K562 (cell line): Measurements from ENCODE around the gene APLNR. TPM values are rescaled to one million over a fixed set of nuclear protein-coding genes. Genes with fewer than 3 reads are reported as not detected.

ENCODE experiments used
- C11orf30 ChIP-seq: fragments of 450-650 bp; IDR thresholded peaks from 2 replicates; pipeline ENCODE4 v1.6.1; 2016; ENCODE audit warnings: low read depth, mild to moderate bottlenecking
- EWSR1 ChIP-seq: fragments of 450-650 bp; IDR thresholded peaks from 2 replicates; pipeline ENCODE4 v1.6.1; 2018; ENCODE audit warnings: borderline replicate concordance, mild to moderate bottlenecking, low read depth, moderate library complexity; ENCODE audit not compliant: partially characterized antibody
- FUS ChIP-seq: fragments of 200-400 bp; formaldehyde crosslinking; optimal IDR thresholded peaks from 2 replicates; pipeline ENCODE3; 2017; ENCODE audit warnings: low read depth, low read length
- GATAD2B ChIP-seq: fragments of 450-650 bp; IDR thresholded peaks from 2 replicates; pipeline ENCODE4 v1.6.1; 2017; ENCODE audit warnings: mild to moderate bottlenecking, borderline replicate concordance
- GTF2E2 ChIP-seq: fragments of 200-800 bp; sonication (Bioruptor generic); IDR thresholded peaks from 2 replicates; pipeline ENCODE4 v1.6.1; 2016; ENCODE audit warnings: missing genetic modification characterization, missing compliant biosample characterization
- HDAC3 ChIP-seq: fragments of 450-650 bp; IDR thresholded peaks from 2 replicates; pipeline ENCODE4 v1.6.1; 2018; ENCODE audit warnings: borderline replicate concordance, mild to moderate bottlenecking, moderate library complexity; ENCODE audit not compliant: partially characterized antibody
- HOXB6 ChIP-seq: fragments of 250-450 bp; sonication (Bioruptor Pico); IDR thresholded peaks from 2 replicates; pipeline ENCODE4 v1.5.1; 2022; ENCODE audit warnings: mild to moderate bottlenecking, borderline replicate concordance
- NCOA4 ChIP-seq: fragments of 450-650 bp; IDR thresholded peaks from 2 replicates; pipeline ENCODE4 v1.6.1; 2018; ENCODE audit warnings: mild to moderate bottlenecking; ENCODE audit not compliant: partially characterized antibody
- NFXL1 ChIP-seq: fragments of 450-650 bp; formaldehyde crosslinking; IDR thresholded peaks from 2 replicates; pipeline ENCODE4 v1.4.0; 2021; ENCODE audit warnings: mild to moderate bottlenecking
- RCOR1 ChIP-seq, 2 experiments: IDR thresholded peaks; 2 replicates each; pipeline ENCODE4 v1.6.1; 2012; ENCODE audit warnings: low read depth in 2 of 2, low read length in 2 of 2, borderline replicate concordance in 1 of 2, improper control_type of control experiment in 1 of 2
- STAT5A ChIP-seq: IDR thresholded peaks from 2 replicates; pipeline ENCODE4 v1.6.1; 2012; ENCODE audit warnings: low read length, inconsistent platforms, borderline replicate concordance
- ZNF212 ChIP-seq: fragments of 450-650 bp; formaldehyde crosslinking; IDR thresholded peaks from 2 replicates; pipeline ENCODE4 v1.4.0; 2020; ENCODE audit warnings: mild to moderate bottlenecking
- ZNF282 ChIP-seq: sonication (generic); formaldehyde crosslinking; IDR thresholded peaks from 2 replicates; pipeline ENCODE4 v1.8.1; 2023; ENCODE audit warnings: missing genetic modification reagents
- ZNF830 ChIP-seq: fragments of 250-450 bp; sonication (Bioruptor Pico); IDR thresholded peaks from 2 replicates; pipeline ENCODE4 v1.5.0; 2021; ENCODE audit warnings: mild to moderate bottlenecking
- polyA plus RNA-seq, 8 experiments: library from polyadenylated mRNA; depleted of rRNA in 4 of 8; stranded (reverse) in 5 of 8; unstranded in 3 of 8; fragments of >200 nt; fragmentation: Nextera tagmentation in 2 of 8; fragmentation: Illumina TruSeq in 1 of 8; extraction: Ambion mirVana in 2 of 8; extraction: Trizol in 1 of 8; gene quantifications; 2 replicates each; pipeline versions ENCODE4 v1.2.1 to v1.2.3, GENCODE V29; 2011 to 2014; ENCODE audit warnings: inconsistent platforms in 1 of 8, missing spikeins in 1 of 8
- total RNA-seq, 7 experiments: library from RNA; depleted of rRNA in 6 of 7; stranded (reverse); fragments of >200 nt in 6 of 7; fragmentation: Illumina TruSeq in 2 of 7; extraction: Trizol in 2 of 7; gene quantifications; 2 replicates each; pipeline versions ENCODE4 v1.2.1 to v1.2.3, GENCODE V29; 2011 to 2021; ENCODE audit warnings: low replicate concordance in 1 of 7
- TF ChIP-seq, protein P1 (sequence below): fragments of 450-650 bp; IDR thresholded peaks from 2 replicates; pipeline ENCODE4 v1.6.1; 2016; ENCODE audit warnings: mild to moderate bottlenecking, moderate library complexity
- TF ChIP-seq, protein P2 (sequence below): fragments of 250-450 bp; sonication (Bioruptor Pico); IDR thresholded peaks from 2 replicates; pipeline ENCODE4 v1.8.0; 2022; ENCODE audit warnings: inconsistent platforms, mild to moderate bottlenecking, moderate library complexity, borderline replicate concordance

The APLNR gene
- total and polyA plus RNA-seq, 9 of the 15 experiments (the other 6 are each of a cell fraction or from before 2014, with no cell fraction given), result 0.15 to 2.0 (median 0.65) TPM

DNA sequence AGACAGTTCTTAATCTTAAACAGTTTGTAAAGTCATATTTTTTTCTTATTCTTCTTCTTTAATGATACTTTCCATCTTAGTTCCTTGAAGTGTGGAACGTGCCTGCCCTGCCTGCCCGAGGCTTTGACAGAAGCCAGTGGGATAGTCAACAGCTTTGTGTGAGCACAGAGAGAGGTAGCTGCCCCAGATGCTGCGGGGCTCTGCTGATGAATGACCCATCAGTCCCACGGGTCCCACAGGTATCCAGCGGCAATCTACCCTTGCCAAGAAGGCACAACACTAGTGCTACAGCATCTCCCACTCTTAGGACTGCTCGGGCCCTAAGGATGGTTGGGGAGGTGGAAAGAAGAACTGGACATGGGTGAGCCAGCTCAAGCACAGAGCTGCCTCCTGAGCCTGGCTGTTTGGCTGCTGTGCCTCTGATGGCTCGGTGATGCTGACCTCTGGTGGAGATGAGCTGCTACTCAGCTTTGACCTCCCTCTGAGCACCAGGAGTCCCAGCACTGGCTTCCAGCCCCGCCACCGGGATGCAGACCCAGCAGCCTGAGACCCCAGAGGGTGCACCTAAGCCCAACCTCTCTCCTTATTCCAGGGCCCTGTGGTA lies 11.8 kb upstream of the APLNR start (continued):
- TF ChIP-seq, protein P1, sequence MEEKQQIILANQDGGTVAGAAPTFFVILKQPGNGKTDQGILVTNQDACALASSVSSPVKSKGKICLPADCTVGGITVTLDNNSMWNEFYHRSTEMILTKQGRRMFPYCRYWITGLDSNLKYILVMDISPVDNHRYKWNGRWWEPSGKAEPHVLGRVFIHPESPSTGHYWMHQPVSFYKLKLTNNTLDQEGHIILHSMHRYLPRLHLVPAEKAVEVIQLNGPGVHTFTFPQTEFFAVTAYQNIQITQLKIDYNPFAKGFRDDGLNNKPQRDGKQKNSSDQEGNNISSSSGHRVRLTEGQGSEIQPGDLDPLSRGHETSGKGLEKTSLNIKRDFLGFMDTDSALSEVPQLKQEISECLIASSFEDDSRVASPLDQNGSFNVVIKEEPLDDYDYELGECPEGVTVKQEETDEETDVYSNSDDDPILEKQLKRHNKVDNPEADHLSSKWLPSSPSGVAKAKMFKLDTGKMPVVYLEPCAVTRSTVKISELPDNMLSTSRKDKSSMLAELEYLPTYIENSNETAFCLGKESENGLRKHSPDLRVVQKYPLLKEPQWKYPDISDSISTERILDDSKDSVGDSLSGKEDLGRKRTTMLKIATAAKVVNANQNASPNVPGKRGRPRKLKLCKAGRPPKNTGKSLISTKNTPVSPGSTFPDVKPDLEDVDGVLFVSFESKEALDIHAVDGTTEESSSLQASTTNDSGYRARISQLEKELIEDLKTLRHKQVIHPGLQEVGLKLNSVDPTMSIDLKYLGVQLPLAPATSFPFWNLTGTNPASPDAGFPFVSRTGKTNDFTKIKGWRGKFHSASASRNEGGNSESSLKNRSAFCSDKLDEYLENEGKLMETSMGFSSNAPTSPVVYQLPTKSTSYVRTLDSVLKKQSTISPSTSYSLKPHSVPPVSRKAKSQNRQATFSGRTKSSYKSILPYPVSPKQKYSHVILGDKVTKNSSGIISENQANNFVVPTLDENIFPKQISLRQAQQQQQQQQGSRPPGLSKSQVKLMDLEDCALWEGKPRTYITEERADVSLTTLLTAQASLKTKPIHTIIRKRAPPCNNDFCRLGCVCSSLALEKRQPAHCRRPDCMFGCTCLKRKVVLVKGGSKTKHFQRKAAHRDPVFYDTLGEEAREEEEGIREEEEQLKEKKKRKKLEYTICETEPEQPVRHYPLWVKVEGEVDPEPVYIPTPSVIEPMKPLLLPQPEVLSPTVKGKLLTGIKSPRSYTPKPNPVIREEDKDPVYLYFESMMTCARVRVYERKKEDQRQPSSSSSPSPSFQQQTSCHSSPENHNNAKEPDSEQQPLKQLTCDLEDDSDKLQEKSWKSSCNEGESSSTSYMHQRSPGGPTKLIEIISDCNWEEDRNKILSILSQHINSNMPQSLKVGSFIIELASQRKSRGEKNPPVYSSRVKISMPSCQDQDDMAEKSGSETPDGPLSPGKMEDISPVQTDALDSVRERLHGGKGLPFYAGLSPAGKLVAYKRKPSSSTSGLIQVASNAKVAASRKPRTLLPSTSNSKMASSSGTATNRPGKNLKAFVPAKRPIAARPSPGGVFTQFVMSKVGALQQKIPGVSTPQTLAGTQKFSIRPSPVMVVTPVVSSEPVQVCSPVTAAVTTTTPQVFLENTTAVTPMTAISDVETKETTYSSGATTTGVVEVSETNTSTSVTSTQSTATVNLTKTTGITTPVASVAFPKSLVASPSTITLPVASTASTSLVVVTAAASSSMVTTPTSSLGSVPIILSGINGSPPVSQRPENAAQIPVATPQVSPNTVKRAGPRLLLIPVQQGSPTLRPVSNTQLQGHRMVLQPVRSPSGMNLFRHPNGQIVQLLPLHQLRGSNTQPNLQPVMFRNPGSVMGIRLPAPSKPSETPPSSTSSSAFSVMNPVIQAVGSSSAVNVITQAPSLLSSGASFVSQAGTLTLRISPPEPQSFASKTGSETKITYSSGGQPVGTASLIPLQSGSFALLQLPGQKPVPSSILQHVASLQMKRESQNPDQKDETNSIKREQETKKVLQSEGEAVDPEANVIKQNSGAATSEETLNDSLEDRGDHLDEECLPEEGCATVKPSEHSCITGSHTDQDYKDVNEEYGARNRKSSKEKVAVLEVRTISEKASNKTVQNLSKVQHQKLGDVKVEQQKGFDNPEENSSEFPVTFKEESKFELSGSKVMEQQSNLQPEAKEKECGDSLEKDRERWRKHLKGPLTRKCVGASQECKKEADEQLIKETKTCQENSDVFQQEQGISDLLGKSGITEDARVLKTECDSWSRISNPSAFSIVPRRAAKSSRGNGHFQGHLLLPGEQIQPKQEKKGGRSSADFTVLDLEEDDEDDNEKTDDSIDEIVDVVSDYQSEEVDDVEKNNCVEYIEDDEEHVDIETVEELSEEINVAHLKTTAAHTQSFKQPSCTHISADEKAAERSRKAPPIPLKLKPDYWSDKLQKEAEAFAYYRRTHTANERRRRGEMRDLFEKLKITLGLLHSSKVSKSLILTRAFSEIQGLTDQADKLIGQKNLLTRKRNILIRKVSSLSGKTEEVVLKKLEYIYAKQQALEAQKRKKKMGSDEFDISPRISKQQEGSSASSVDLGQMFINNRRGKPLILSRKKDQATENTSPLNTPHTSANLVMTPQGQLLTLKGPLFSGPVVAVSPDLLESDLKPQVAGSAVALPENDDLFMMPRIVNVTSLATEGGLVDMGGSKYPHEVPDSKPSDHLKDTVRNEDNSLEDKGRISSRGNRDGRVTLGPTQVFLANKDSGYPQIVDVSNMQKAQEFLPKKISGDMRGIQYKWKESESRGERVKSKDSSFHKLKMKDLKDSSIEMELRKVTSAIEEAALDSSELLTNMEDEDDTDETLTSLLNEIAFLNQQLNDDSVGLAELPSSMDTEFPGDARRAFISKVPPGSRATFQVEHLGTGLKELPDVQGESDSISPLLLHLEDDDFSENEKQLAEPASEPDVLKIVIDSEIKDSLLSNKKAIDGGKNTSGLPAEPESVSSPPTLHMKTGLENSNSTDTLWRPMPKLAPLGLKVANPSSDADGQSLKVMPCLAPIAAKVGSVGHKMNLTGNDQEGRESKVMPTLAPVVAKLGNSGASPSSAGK, result no peak
- TF ChIP-seq C11orf30 (no peak), NFXL1 (no peak), HDAC3 (no peak), STAT5A (no peak), GTF2E2 (no peak), RCOR1 (IDR thresholded peaks at IDR 0.05; ENCODE audit: borderline replicate concordance in 1 of 2, low read depth in 2 of 2, low read length in 2 of 2) (peak in 1 of 2 experiments; percentile 26; a peak in 1 of 4 replicates), ZNF830 (CRISPR knock-in tag) (no peak), ZNF212 (CRISPR knock-in tag) (no peak), GATAD2B (no peak), ZNF282 (no peak), NCOA4 (no peak), EWSR1 (no peak), FUS (no peak), HOXB6 (no peak)
- TF ChIP-seq, protein P2, sequence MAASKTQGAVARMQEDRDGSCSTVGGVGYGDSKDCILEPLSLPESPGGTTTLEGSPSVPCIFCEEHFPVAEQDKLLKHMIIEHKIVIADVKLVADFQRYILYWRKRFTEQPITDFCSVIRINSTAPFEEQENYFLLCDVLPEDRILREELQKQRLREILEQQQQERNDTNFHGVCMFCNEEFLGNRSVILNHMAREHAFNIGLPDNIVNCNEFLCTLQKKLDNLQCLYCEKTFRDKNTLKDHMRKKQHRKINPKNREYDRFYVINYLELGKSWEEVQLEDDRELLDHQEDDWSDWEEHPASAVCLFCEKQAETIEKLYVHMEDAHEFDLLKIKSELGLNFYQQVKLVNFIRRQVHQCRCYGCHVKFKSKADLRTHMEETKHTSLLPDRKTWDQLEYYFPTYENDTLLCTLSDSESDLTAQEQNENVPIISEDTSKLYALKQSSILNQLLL (CRISPR knock-in tag), result no peak
